ENCODE measurements around the gene CAB39. TPM values are rescaled to one million over a fixed set of nuclear protein-coding genes. Genes with fewer than 3 reads are reported as not detected.

Gene CAB39
- polyA plus RNA-seq, 4 donors = 38.2 to 92.2 (median 56.5) TPM

DNA sequence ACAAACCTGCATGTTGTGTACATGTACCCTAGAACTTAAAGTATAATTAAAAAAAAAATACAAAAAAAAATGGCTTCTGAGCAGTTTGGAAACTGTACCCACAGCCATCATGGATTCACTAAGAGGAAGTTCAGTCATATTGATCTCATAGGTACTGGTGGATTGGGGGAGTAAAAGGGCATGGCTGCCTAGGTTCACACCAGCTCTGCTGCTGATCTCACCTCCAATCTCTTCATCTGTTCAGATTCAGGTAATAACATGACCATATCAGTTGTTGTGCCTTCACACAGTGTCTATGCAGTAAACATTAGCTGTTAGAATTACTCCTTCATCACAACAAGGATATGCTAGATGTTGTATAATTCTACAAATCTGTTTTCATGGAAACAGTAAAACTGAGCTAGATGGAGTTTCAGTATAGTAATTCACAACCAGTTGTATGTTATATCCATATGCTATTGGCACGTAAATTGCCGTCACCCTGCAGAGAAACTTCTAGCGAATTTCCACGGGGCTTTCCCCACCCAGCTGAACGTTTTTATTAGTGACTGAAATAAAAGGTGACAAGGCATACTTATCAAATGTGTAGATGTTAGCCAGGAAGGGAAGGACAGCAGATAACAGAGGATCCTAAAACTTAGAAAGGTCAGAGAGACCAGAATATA lies 92.8 kb downstream of the CAB39 start:
- FAIRE-seq (no peak), DNase-seq (no peak)
- Histone ChIP-seq H3K27ac (ENCODE audit: low read depth in 1 of 3, low read length in 2 of 3) (no peak overlapping the region), H3K36me3 (ENCODE audit: control insufficient read depth in 3 of 3, insufficient read depth in 2 of 3, low read depth in 1 of 3, low read length in 3 of 3) (peaks cover 0 to 20% (median 5%) of the 10 kb centered on the region in 3 donors), H3K9me3 (ENCODE audit: control insufficient read depth in 2 of 2, insufficient read depth in 1 of 2, low read depth in 1 of 2, low read length in 1 of 2) (no peaks in the 10 kb centered on the region), H3K27me3 (ENCODE audit: control insufficient read depth in 3 of 3, insufficient read depth in 3 of 3, low read length in 3 of 3) (no peaks in the 10 kb centered on the region), H3K4me3 (ENCODE audit: low read depth in 1 of 3, low read length in 3 of 3) (no peak overlapping the region), H3K4me1 (ENCODE audit: control insufficient read depth in 3 of 3, insufficient read depth in 2 of 3, low read depth in 1 of 3, low read length in 2 of 3) (no peaks in the 10 kb centered on the region)
- 73 to 80% (median 78%) methylated on average over 5 of the region's 5 CpGs for WGBS, 3 donors

DNA sequence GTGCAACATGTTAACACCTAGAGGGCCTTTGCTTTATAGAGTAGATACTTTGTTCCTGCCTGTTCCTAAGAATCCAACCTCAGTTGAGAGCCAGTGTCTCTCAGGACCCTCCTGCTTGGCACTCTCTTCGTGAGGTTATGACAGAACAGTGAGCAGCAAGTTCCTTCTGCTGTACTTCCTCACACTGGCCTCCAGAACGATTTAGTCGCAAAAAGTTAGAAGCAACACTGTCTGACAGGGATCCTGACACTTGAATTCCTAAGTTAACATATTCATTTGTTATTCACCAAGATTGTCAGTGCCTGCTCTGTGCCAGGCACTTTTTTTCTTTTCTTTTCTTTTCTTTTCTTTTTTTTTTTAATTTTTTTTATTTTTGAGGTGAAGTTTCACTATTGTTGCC lies 95.1 kb downstream of the CAB39 start:
- 57 to 92% (median 86%) methylated on average over 3 of the region's 3 CpGs for WGBS, 3 donors
- Histone ChIP-seq H3K27me3 (ENCODE audit: control insufficient read depth in 3 of 3, insufficient read depth in 3 of 3, low read length in 3 of 3) (no peaks in the 10 kb centered on the region), H3K27ac (ENCODE audit: low read depth in 1 of 3, low read length in 2 of 3) (no peak overlapping the region), H3K4me1 (ENCODE audit: control insufficient read depth in 3 of 3, insufficient read depth in 2 of 3, low read depth in 1 of 3, low read length in 2 of 3) (no peaks in the 10 kb centered on the region), H3K9me3 (ENCODE audit: control insufficient read depth in 2 of 2, insufficient read depth in 1 of 2, low read depth in 1 of 2, low read length in 1 of 2) (no peaks in the 10 kb centered on the region), H3K4me3 (ENCODE audit: low read depth in 1 of 3, low read length in 3 of 3) (no peak overlapping the region), H3K36me3 (ENCODE audit: control insufficient read depth in 3 of 3, insufficient read depth in 2 of 3, low read depth in 1 of 3, low read length in 3 of 3) (peaks cover 0 to 12% (median 11%) of the 10 kb centered on the region in 3 donors)
- FAIRE-seq (no peak), DNase-seq (no peak)

GRCh38 chr2:230809015-230809414 lies 96.4 kb downstream of the CAB39 start:
- no peaks in the 10 kb centered on the region for H3K9me3 ChIP-seq (ENCODE audit: control insufficient read depth in 2 of 2, insufficient read depth in 1 of 2, low read depth in 1 of 2, low read length in 1 of 2)
- DNase-seq = no peak
- 88 to 95% (median 94%) methylated on average over 10 of the region's 10 CpGs for WGBS, 3 donors
- peaks cover 0 to 21% (median 11%) of the 10 kb centered on the region in 3 donors for H3K36me3 ChIP-seq (ENCODE audit: control insufficient read depth in 3 of 3, insufficient read depth in 2 of 3, low read depth in 1 of 3, low read length in 3 of 3)
- no peaks in the 10 kb centered on the region for H3K27me3 ChIP-seq (ENCODE audit: control insufficient read depth in 3 of 3, insufficient read depth in 3 of 3, low read length in 3 of 3)
- no peaks in the 10 kb centered on the region for H3K4me1 ChIP-seq (ENCODE audit: control insufficient read depth in 3 of 3, insufficient read depth in 2 of 3, low read depth in 1 of 3, low read length in 2 of 3)
- H3K4me3 ChIP-seq (ENCODE audit: low read depth in 1 of 3, low read length in 3 of 3) = no peak overlapping the region
- no peak for FAIRE-seq
- H3K27ac ChIP-seq (ENCODE audit: low read depth in 1 of 3, low read length in 2 of 3) = no peak overlapping the region

DNA sequence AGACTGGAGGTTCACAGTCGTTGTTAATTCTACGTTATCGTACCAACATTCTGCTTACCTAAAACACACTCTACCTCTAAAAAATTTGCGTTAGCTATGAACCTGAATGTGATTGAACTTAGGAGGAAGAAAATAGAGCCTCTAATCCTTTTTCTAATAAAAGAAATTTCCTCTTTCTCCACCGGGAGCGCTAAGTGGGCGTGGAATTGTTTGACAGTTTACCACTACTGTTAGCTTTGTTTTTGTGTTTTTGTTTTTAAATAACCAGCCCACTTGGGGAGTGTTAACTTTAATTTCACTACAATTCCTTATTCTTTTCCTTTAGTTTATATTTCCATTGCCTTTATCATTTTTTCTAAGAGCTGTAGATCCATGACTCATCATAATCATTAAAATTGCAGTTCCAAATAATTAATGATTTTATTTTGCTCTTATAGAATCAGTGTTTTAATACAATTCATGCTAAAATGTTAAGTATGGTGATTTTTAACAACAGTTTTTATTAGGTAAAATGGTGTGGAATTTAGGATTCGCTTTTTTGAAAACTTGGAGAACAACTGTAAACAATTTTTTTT lies 97.1 kb downstream of the CAB39 start:
- Histone ChIP-seq H3K9me3 (ENCODE audit: control insufficient read depth in 2 of 2, insufficient read depth in 1 of 2, low read depth in 1 of 2, low read length in 1 of 2) (no peaks in the 10 kb centered on the region), H3K36me3 (ENCODE audit: control insufficient read depth in 3 of 3, insufficient read depth in 2 of 3, low read depth in 1 of 3, low read length in 3 of 3) (peaks cover 0 to 24% (median 13%) of the 10 kb centered on the region in 3 donors)

DNA sequence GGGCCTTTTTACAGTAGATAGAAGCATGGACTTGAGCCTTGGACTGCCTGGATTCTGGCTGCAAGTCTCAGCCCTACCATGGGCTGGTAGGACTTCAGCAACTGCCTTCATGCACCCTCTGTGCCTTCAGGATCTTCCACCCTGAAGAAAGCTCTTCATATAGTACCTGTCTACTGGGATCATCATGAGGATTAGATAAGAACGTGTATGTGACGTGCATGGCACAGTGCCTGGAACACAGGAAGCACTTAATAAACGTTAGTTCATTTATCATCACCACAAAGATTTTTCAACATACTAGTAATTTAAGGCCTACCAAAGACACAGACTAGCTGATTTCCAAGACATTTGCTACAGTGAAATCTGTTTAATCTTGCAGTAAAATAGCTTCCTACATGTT lies 98.9 kb downstream of the CAB39 start:
- no peak overlapping the region for H3K4me3 ChIP-seq (ENCODE audit: low read depth in 1 of 3, low read length in 3 of 3)
- no peak for DNase-seq
- H3K27ac ChIP-seq (ENCODE audit: low read depth in 1 of 3, low read length in 2 of 3) = no peak overlapping the region
- no peaks in the 10 kb centered on the region for H3K4me1 ChIP-seq (ENCODE audit: control insufficient read depth in 3 of 3, insufficient read depth in 2 of 3, low read depth in 1 of 3, low read length in 2 of 3)
- H3K27me3 ChIP-seq (ENCODE audit: control insufficient read depth in 3 of 3, insufficient read depth in 3 of 3, low read length in 3 of 3) = no peaks in the 10 kb centered on the region
- no peak for FAIRE-seq
- H3K9me3 ChIP-seq (ENCODE audit: control insufficient read depth in 2 of 2, insufficient read depth in 1 of 2, low read depth in 1 of 2, low read length in 1 of 2) = no peaks in the 10 kb centered on the region
- H3K36me3 ChIP-seq (ENCODE audit: control insufficient read depth in 3 of 3, insufficient read depth in 2 of 3, low read depth in 1 of 3, low read length in 3 of 3) = peaks cover 5 to 37% (median 13%) of the 10 kb centered on the region in 3 donors
- WGBS, 3 donors = 57 to 66% (median 66%) methylated on average over 3 of the region's 3 CpGs

More for the DNA sequence above, 97.1 kb downstream of the CAB39 start:
- Histone ChIP-seq H3K27me3 (ENCODE audit: control insufficient read depth in 3 of 3, insufficient read depth in 3 of 3, low read length in 3 of 3) (no peaks in the 10 kb centered on the region), H3K27ac (ENCODE audit: low read depth in 1 of 3, low read length in 2 of 3) (no peak overlapping the region), H3K4me3 (ENCODE audit: low read depth in 1 of 3, low read length in 3 of 3) (no peak overlapping the region), H3K4me1 (ENCODE audit: control insufficient read depth in 3 of 3, insufficient read depth in 2 of 3, low read depth in 1 of 3, low read length in 2 of 3) (no peaks in the 10 kb centered on the region)
- no peak for DNase-seq
- no peak for FAIRE-seq
- 85 to 87% (median 85%) methylated on average over 8 of the region's 8 CpGs for WGBS, 3 donors

- H3K27me3 ChIP-seq (ENCODE audit: control insufficient read depth in 3 of 3, insufficient read depth in 3 of 3, low read length in 3 of 3) = no peaks in the 10 kb centered on the region
- no peak overlapping the region for H3K4me3 ChIP-seq (ENCODE audit: low read depth in 1 of 3, low read length in 3 of 3)
- no peak for DNase-seq
- H3K36me3 ChIP-seq (ENCODE audit: control insufficient read depth in 3 of 3, insufficient read depth in 2 of 3, low read depth in 1 of 3, low read length in 3 of 3) = peaks cover 5 to 41% (median 13%) of the 10 kb centered on the region in 3 donors
- 94 to 98% (median 95%) methylated on average over 6 of the region's 6 CpGs for WGBS, 3 donors
- no peak for FAIRE-seq
- H3K9me3 ChIP-seq (ENCODE audit: control insufficient read depth in 2 of 2, insufficient read depth in 1 of 2, low read depth in 1 of 2, low read length in 1 of 2) = no peaks in the 10 kb centered on the region
- no peaks in the 10 kb centered on the region for H3K4me1 ChIP-seq (ENCODE audit: control insufficient read depth in 3 of 3, insufficient read depth in 2 of 3, low read depth in 1 of 3, low read length in 2 of 3)
- H3K27ac ChIP-seq (ENCODE audit: low read depth in 1 of 3, low read length in 2 of 3) = no peak overlapping the region
Measured at GRCh38 chr2:230812033-230812432, 99.4 kb downstream of the CAB39 start.

- no peak overlapping the region for H3K4me3 ChIP-seq (ENCODE audit: low read depth in 1 of 3, low read length in 3 of 3)
- no peak for DNase-seq
- no peaks in the 10 kb centered on the region for H3K9me3 ChIP-seq (ENCODE audit: control insufficient read depth in 2 of 2, insufficient read depth in 1 of 2, low read depth in 1 of 2, low read length in 1 of 2)
- no peaks in the 10 kb centered on the region for H3K27me3 ChIP-seq (ENCODE audit: control insufficient read depth in 3 of 3, insufficient read depth in 3 of 3, low read length in 3 of 3)
- 65 to 82% (median 79%) methylated on average over 2 of the region's 2 CpGs for WGBS, 3 donors
- no peaks in the 10 kb centered on the region for H3K4me1 ChIP-seq (ENCODE audit: control insufficient read depth in 3 of 3, insufficient read depth in 2 of 3, low read depth in 1 of 3, low read length in 2 of 3)
- no peak for FAIRE-seq
- no peak overlapping the region for H3K27ac ChIP-seq (ENCODE audit: low read depth in 1 of 3, low read length in 2 of 3)
- peaks cover 9 to 45% (median 17%) of the 10 kb centered on the region in 3 donors for H3K36me3 ChIP-seq (ENCODE audit: control insufficient read depth in 3 of 3, insufficient read depth in 2 of 3, low read depth in 1 of 3, low read length in 3 of 3)
Measured at GRCh38 chr2:230814616-230815015, 102.0 kb downstream of the CAB39 start.

GRCh38 chr2:230815088-230815487 lies 102.4 kb downstream of the CAB39 start:
- Histone ChIP-seq H3K9me3 (ENCODE audit: control insufficient read depth in 2 of 2, insufficient read depth in 1 of 2, low read depth in 1 of 2, low read length in 1 of 2) (no peaks in the 10 kb centered on the region), H3K27me3 (ENCODE audit: control insufficient read depth in 3 of 3, insufficient read depth in 3 of 3, low read length in 3 of 3) (no peaks in the 10 kb centered on the region), H3K36me3 (ENCODE audit: control insufficient read depth in 3 of 3, insufficient read depth in 2 of 3, low read depth in 1 of 3, low read length in 3 of 3) (peaks cover 9 to 46% (median 17%) of the 10 kb centered on the region in 3 donors), H3K27ac (ENCODE audit: low read depth in 1 of 3, low read length in 2 of 3) (no peak overlapping the region), H3K4me3 (ENCODE audit: low read depth in 1 of 3, low read length in 3 of 3) (no peak overlapping the region), H3K4me1 (ENCODE audit: control insufficient read depth in 3 of 3, insufficient read depth in 2 of 3, low read depth in 1 of 3, low read length in 2 of 3) (no peaks in the 10 kb centered on the region)
- DNase-seq (no peak), FAIRE-seq (no peak)
- WGBS, 3 donors = 86 to 92% (median 90%) methylated on average over 3 of the region's 3 CpGs
